Lower leg skin (tissue), 3 donors: Measurements from ENCODE around the gene NR4A1.

Experiments used
- POLR2A ChIP-seq, 2 donors: fragments of 450-650 bp; IDR thresholded peaks; one replicate each; pipeline ENCODE4 v1.6.1; 2016 to 2017; ENCODE audit warnings: antibody characterized with exemption in 2 of 2, mild to moderate bottlenecking in 1 of 2, moderate library complexity in 1 of 2
- TF ChIP-seq, protein P1 (sequence below), 3 donors: fragments of 450-650 bp; IDR thresholded peaks; one replicate each; pipeline ENCODE4 v1.5.1; 2016; ENCODE audit warnings: antibody characterized with exemption in 3 of 3, mild to moderate bottlenecking in 3 of 3, moderate library complexity in 2 of 3

DNA sequence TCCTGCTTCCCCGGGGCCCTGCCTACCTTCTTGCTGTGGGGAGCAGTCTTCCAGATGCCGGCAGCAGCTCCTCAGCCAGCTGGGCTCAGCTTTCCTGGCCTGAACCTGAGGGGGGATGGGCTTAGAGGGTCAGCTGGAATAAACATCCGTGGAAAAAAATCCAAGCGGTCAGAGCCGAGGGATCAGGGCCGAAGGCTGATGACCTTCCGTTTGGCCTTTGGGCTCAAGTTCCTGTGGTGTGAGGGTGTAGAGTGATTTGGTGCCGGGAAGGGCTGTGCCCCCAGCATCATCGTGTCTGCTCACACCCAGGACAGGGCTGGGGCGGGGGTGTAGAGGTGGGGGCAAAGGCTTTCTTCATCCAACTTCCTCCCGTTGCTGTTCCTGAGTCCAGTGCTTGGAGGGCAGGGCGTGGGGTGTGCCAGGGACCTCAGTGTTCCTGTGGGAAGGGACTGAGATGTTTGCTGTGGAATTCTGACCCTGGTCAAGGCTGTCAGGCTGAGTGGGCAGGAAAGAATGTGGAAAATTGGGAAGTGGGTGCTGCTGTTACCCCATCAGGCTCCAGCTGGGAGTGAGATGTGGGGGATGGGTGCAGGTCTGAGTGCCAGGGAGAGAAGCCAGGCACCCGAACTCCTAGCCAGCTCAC lies 30.9 kb downstream of the NR4A1 start:
- TF ChIP-seq, protein P1, sequence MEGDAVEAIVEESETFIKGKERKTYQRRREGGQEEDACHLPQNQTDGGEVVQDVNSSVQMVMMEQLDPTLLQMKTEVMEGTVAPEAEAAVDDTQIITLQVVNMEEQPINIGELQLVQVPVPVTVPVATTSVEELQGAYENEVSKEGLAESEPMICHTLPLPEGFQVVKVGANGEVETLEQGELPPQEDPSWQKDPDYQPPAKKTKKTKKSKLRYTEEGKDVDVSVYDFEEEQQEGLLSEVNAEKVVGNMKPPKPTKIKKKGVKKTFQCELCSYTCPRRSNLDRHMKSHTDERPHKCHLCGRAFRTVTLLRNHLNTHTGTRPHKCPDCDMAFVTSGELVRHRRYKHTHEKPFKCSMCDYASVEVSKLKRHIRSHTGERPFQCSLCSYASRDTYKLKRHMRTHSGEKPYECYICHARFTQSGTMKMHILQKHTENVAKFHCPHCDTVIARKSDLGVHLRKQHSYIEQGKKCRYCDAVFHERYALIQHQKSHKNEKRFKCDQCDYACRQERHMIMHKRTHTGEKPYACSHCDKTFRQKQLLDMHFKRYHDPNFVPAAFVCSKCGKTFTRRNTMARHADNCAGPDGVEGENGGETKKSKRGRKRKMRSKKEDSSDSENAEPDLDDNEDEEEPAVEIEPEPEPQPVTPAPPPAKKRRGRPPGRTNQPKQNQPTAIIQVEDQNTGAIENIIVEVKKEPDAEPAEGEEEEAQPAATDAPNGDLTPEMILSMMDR (IDR thresholded peaks at IDR 0.05) = no peak
- TF ChIP-seq POLR2A (IDR thresholded peaks at IDR 0.05) = no peak
